GM23338 (cell line): ENCODE measurements around the gene PCYT1A. TPM values are rescaled to one million over a fixed set of nuclear protein-coding genes. Genes with fewer than 3 reads are reported as not detected.
A peak's percentile ranks its signal among the peaks of the same experiment; 100 is the strongest.
"Not testable (repeated sequence)": the region's sequence is repeated elsewhere in the genome, so short reads cannot be mapped to it uniquely, and the experiment has no call there.

ENCODE experiments used
- ATAC-seq: fragments of 200-7000 bp; cut with Tn5 transposase; 3 replicates; pipeline ENCODE4 v1.9.1; 2020
- DNase-seq: peaks from one replicate; pipeline ENCODE4 v3.0.0-alpha.2; 2015; ENCODE audit warnings: low spot score
- H2AFZ ChIP-seq: fragments of 200-600 bp; sonication (generic); 2 replicates; pipeline ENCODE4 v1.8.0; 2016; ENCODE audit warnings: antibody characterized with exemption, mild to moderate bottlenecking, moderate library complexity
- H3F3A ChIP-seq: fragments of 200-600 bp; sonication (generic); replicated peaks from 2 replicates; pipeline ENCODE4 v1.8.0; 2017; ENCODE audit warnings: antibody characterized with exemption, mixed run types, low read depth
- H3K27ac ChIP-seq: fragments of 200-600 bp; sonication (generic); 2 replicates; pipeline ENCODE4 v1.6.1; 2016; ENCODE audit warnings: low read depth
- H3K27me3 ChIP-seq: fragments of 200-600 bp; sonication (generic); 2 replicates; pipeline ENCODE4 v1.8.0; 2016; ENCODE audit warnings: mild to moderate bottlenecking, mixed run types, moderate library complexity; ENCODE audit not compliant: insufficient read depth
- H3K36me3 ChIP-seq: fragments of 200-600 bp; sonication (generic); 2 replicates; pipeline ENCODE4 v1.8.0; 2016; ENCODE audit warnings: mild to moderate bottlenecking; ENCODE audit not compliant: insufficient read depth
- H3K4me1 ChIP-seq: fragments of 200-600 bp; sonication (generic); 2 replicates; pipeline ENCODE4 v1.8.0; 2016; ENCODE audit warnings: mild to moderate bottlenecking, moderate library complexity; ENCODE audit not compliant: insufficient read depth
- H3K4me2 ChIP-seq: fragments of 200-600 bp; sonication (generic); 2 replicates; pipeline ENCODE4 v1.7.1; 2017; ENCODE audit warnings: mixed run types
- H3K4me3 ChIP-seq: fragments of 200-600 bp; sonication (generic); 2 replicates; pipeline ENCODE4 v1.6.1; 2016; ENCODE audit warnings: mixed run types
- H3K79me2 ChIP-seq: fragments of 200-600 bp; sonication (generic); replicated peaks from 2 replicates; pipeline ENCODE4 v1.8.0; 2017; ENCODE audit warnings: mild to moderate bottlenecking; ENCODE audit not compliant: insufficient read depth
- H3K9me2 ChIP-seq: fragments of 200-600 bp; sonication (generic); 2 replicates; pipeline ENCODE4 v1.8.0; 2017; ENCODE audit not compliant: insufficient read depth
- H4K20me1 ChIP-seq: fragments of 200-600 bp; sonication (generic); replicated peaks from 2 replicates; pipeline ENCODE4 v1.8.0; 2017; ENCODE audit warnings: mild to moderate bottlenecking; ENCODE audit not compliant: insufficient read depth
- H3K27ac Mint-ChIP-seq: 2 replicates; pipeline ENCODE4 v1.8.0; 2020; ENCODE audit warnings: inconsistent platforms, mild to moderate bottlenecking, moderate library complexity, mixed read lengths
- H3K27me3 Mint-ChIP-seq: 3 replicates; pipeline ENCODE4 v1.8.0; 2022; ENCODE audit warnings: low read depth, mild to moderate bottlenecking, moderate library complexity, mixed read lengths, inconsistent platforms; ENCODE audit not compliant: insufficient read depth, poor library complexity
- H3K36me3 Mint-ChIP-seq: 3 replicates; pipeline ENCODE4 v1.8.0; 2021; ENCODE audit warnings: low read depth, mild to moderate bottlenecking, inconsistent platforms, moderate library complexity, mixed read lengths
- H3K4me1 Mint-ChIP-seq: 3 replicates; pipeline ENCODE4 v1.8.0; 2020; ENCODE audit warnings: mild to moderate bottlenecking, inconsistent platforms, mixed read lengths
- H3K4me3 Mint-ChIP-seq: 3 replicates; pipeline ENCODE4 v1.8.0; 2021; ENCODE audit warnings: moderate library complexity, mild to moderate bottlenecking, inconsistent platforms, mixed read lengths
- H3K9me3 Mint-ChIP-seq: 3 replicates; pipeline ENCODE4 v1.8.0; 2020; ENCODE audit warnings: moderate library complexity, mild to moderate bottlenecking, inconsistent platforms, mixed read lengths
- CREB1 ChIP-seq: fragments of 250-450 bp; sonication (Bioruptor Pico); IDR thresholded peaks from 2 replicates; pipeline ENCODE4 v1.5.0; 2020; ENCODE audit warnings: low read depth, mild to moderate bottlenecking, moderate library complexity
- CTCF ChIP-seq, 2 experiments: fragments of 200-600 bp in 1 of 2; sonication (generic) in 1 of 2; conservative IDR thresholded peaks; 2 replicates each; pipeline versions ENCODE4 v1.5.1 to v1.6.1; 2016 to 2017; ENCODE audit warnings: antibody characterized with exemption in 2 of 2, low read depth in 2 of 2, mild to moderate bottlenecking in 2 of 2, moderate library complexity in 1 of 2
- EZH2phosphoT487 ChIP-seq: fragments of 200-600 bp; sonication (generic); IDR thresholded peaks from one replicate; pipeline ENCODE4 v1.8.1; 2018; ENCODE audit warnings: antibody characterized with exemption; ENCODE audit not compliant: unreplicated experiment
- JUNB ChIP-seq: IDR thresholded peaks from one replicate; pipeline ENCODE4 v1.6.1; 2016; ENCODE audit warnings: antibody characterized with exemption; ENCODE audit not compliant: unreplicated experiment
- POLR2AphosphoS5 ChIP-seq: IDR thresholded peaks from 2 replicates; pipeline ENCODE4 v1.6.1; 2016; ENCODE audit warnings: antibody characterized with exemption, low read depth
- STAT1 ChIP-seq: IDR thresholded peaks from one replicate; pipeline ENCODE4 v1.6.1; 2016; ENCODE audit warnings: antibody characterized with exemption; ENCODE audit not compliant: unreplicated experiment
- ZNF331 ChIP-seq: fragments of 250-450 bp; sonication (Bioruptor Pico); IDR thresholded peaks from 2 replicates; pipeline ENCODE4 v1.5.0; 2020; ENCODE audit warnings: low read depth, mild to moderate bottlenecking, moderate library complexity
- polyA plus RNA-seq: library from polyadenylated mRNA; unstranded; fragments of >200 nt; fragmentation: Nextera tagmentation; extraction: Ambion mirVana; gene quantifications from 2 replicates; pipeline ENCODE4 v1.2.1, GENCODE V29; 2016
- total RNA-seq: library from RNA; depleted of rRNA; stranded (reverse); fragments of >200 nt; shearing (Covaris generic); gene quantifications from 2 replicates; pipeline ENCODE4 v1.2.3, GENCODE V29; 2014

PCYT1A gene
- total and polyA plus RNA-seq, 2 experiments from 2014 or later = 11.6 to 35.8 TPM

GRCh38 chr3:196320137-196320536 is 32.6 kb upstream of the PCYT1A start:
- no peak for TF ChIP-seq JUNB
- H3K4me3 ChIP-seq = no peak overlapping the region
- H3K9me2 ChIP-seq = no peaks in the 10 kb centered on the region
- DNase-seq = no peak
- no peak overlapping the region for H3K27ac Mint-ChIP-seq
- ATAC-seq = no peak
- H3K36me3 ChIP-seq = no peaks in the 10 kb centered on the region
- no peaks in the 10 kb centered on the region for H3K4me1 ChIP-seq
- H3K36me3 Mint-ChIP-seq = no peaks in the 10 kb centered on the region; the same call in 2 of the 3 replicates
- H2AFZ ChIP-seq = 0 out of 2 replicates have a peak overlapping the region, but pooled peaks have one; percentile 38
- peaks cover 5% of the 10 kb centered on the region; the same call in 1 of the 3 replicates for H3K4me1 Mint-ChIP-seq
- H3K79me2 ChIP-seq = no peaks in the 10 kb centered on the region
- H3K4me2 ChIP-seq = no peak overlapping the region
- peak overlapping the region; percentile 45; the same call in 1 of the 2 replicates for H3K27ac ChIP-seq
- H4K20me1 ChIP-seq = no peaks in the 10 kb centered on the region
- H3F3A ChIP-seq = no peaks in the 10 kb centered on the region
- no peak overlapping the region for H3K4me3 Mint-ChIP-seq
- H3K27me3 Mint-ChIP-seq = peaks cover 14% of the 10 kb centered on the region
- H3K9me3 Mint-ChIP-seq = no peaks in the 10 kb centered on the region
- H3K27me3 ChIP-seq = no peaks in the 10 kb centered on the region

DNA sequence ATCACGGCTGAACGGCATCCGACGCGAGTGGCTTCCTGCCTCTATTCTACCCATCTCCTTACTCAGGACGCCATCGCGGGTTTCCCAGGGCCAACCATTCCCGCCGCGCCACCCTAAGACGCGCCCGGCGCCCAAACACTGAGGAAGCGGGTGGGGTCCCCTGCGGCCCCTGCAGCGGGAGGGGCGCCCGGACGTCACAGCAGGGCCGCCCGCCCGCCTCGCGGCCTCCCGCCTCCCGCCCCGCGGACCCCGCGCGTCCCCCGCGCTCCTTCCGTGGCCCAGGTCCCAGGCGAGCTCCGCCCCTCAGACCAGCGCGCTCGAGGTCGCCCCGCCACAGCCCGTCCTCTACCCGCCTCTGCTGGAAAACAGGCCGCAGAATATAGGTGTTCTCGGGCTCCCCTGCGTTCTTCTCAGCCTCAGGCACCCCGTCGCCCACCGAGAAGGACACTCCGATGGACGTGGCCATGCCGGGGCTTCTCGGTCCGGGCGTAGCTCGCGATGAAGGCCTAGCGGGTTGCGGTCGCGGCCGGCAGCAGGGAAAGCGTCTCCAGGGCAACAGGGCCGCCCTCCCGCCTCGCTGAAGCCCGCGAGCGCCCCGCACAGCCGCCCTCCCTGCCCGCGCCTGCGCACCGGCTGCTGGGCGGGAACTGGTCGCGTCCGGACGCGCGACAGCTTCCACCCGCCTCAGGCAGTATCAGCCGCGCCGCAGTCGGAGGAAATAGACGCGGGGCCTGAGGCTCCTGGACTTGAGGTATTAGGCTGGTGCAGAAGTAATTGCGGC is 30.4 kb upstream of the PCYT1A start, which contains the start of gene DYNLT2B:
Gene DYNLT2B (minus strand): TSS at position 554 of the 781 bp plus-strand sequence. CDS start 88 bp downstream, at position 466.
- Mint-ChIP-seq H3K27ac (peak within 1 kb of the TSS; percentile 94), H3K4me1 (peaks cover 5% of the 10 kb centered on the region; the same call in 1 of the 3 replicates), H3K36me3 (peaks cover 8% of the 10 kb centered on the region), H3K27me3 (peaks cover 16% of the 10 kb centered on the region), H3K9me3 (no peaks in the 10 kb centered on the region), H3K4me3 (peak within 1 kb of the TSS; percentile 92)
- no peaks in the 10 kb centered on the region for H3K36me3 ChIP-seq
- TF ChIP-seq CTCF (conservative IDR thresholded peaks at IDR 0.05; ENCODE audit: low read depth in 2 of 2) (0 out of 4 replicates have a peak, but pooled peaks of 1 of the 2 experiments have one; percentile 17), EZH2phosphoT487 (no peak), CREB1 (CRISPR knock-in tag) (peak; percentile 72), POLR2AphosphoS5 (peak; percentile 88), STAT1 (no peak), JUNB (no peak), ZNF331 (CRISPR knock-in tag) (no peak)
- H3K9me2 ChIP-seq = no peaks in the 10 kb centered on the region
- no peaks in the 10 kb centered on the region; the same call in 1 of the 2 replicates for H4K20me1 ChIP-seq
- H3F3A ChIP-seq = no peaks in the 10 kb centered on the region
- no peaks in the 10 kb centered on the region for H3K79me2 ChIP-seq
- peak; percentile 91 for DNase-seq
- H3K4me2 ChIP-seq = peak within 1 kb of the TSS; percentile 81
- peak within 1 kb of the TSS; percentile 89 for H3K4me3 ChIP-seq
- peak within 1 kb of the TSS; percentile 96; the same call in 1 of the 2 replicates for H2AFZ ChIP-seq
- no peaks in the 10 kb centered on the region for H3K4me1 ChIP-seq
- H3K27ac ChIP-seq = peak within 1 kb of the TSS; percentile 66; the same call in 1 of the 2 replicates
- H3K27me3 ChIP-seq = no peaks in the 10 kb centered on the region
- ATAC-seq = peak; percentile 90

DNA sequence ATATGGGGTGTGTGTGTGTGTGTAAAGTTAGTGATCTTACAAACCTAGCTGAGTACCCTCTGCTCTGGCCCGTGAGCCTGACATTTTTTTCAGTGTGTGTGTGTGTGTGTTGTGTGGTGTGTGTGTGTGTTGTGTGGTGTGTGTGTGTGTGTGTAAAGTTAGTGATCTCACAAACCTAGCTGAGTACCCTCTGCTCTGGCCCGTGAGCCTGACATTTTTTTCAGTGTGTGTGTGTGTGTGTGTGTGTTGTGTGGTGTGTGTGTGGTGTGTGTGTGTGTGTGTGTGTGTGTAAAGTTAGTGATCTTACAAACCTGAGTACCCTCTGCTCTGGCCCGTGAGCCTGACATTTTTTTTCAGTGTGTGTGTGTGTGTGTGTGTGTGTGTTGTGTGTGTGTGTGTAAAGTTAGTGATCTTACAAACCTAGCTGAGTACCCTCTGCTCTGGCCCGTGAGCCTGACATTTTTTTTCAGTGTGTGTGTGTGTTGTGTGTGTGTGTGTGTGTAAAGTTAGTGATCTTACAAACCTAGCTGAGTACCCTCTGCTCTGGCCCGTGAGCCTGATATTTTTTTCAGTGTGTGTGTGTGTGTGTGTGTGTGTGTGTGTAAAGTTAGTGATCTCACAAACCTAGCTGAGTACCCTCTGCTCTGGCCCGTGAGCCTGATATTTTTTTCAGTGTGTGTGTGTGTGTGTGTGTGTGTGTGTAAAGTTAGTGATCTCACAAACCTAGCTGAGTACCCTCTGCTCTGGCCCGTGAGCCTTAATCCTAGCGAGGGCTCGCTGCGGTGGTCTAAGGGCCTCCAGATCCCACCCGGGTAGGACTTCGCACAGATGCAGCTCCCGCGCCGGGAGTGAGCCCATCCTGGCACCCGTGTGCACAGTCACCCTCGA is 29.5 kb upstream of the PCYT1A start:
- not testable (repeated sequence) for H3K36me3 ChIP-seq, H3K4me1 Mint-ChIP-seq, H3K27ac ChIP-seq, H3K36me3 Mint-ChIP-seq, H3F3A ChIP-seq, H3K27me3 ChIP-seq, H3K79me2 ChIP-seq, DNase-seq, H4K20me1 ChIP-seq, H3K9me3 Mint-ChIP-seq, H3K4me1 ChIP-seq, H3K9me2 ChIP-seq, H3K27ac Mint-ChIP-seq
- peak overlapping the region; percentile 81 for H3K4me2 ChIP-seq
- H3K4me3 ChIP-seq = peak overlapping the region; percentile 89
- H2AFZ ChIP-seq = peak overlapping the region; percentile 96; the same call in 1 of the 2 replicates
- peak; percentile 47 for ATAC-seq
- H3K27me3 Mint-ChIP-seq = peaks cover 14% of the 10 kb centered on the region
- H3K4me3 Mint-ChIP-seq = peak overlapping the region; percentile 92
